Measurements from ENCODE around the gene SLX9. TPM values are rescaled to one million over a fixed set of nuclear protein-coding genes. Genes with fewer than 3 reads are reported as not detected.

Gene SLX9
- total RNA-seq, 1 experiment from 2014 or later: 80.1 TPM

DNA sequence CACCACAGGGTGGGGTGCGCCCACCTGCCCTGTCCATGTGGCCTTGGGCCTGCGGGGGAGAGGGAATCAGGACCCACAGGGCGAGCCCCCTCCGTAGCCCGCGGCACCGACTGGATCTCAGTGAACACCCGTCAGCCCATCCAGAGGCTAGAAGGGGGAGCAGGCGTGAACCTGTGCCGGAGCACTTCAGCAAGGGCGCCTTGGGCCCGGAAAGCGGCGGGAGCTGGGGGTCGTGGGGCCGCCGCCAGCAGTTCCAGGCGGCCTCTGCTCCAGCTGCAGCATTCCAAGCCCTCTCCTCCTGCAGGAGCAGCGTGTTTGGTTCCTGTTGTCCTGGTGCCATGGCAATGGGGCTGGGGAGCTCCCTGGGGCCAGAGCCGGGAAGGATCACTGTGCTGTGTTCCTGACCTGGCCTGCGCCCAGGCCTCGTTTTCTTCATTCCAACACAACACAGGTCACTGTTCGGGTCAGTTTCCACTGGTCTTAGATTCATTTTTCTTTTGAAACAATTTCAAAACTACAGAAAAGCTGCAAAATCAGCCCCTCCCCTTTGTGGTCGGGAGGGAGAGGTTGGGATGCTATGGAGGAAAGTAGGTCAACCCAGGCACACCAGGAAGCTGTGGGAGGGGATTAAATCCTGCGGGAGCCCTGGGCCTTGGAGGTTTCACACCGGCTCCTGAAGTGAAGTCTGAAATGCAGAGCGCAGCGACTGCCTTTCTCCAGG is 18.8 kb downstream of the SLX9 start:
- DNase-seq: no peak
- BruUV-seq (replicated peaks): no TSS peak
- Histone ChIP-seq H3F3A (ENCODE audit: low read length, unreplicated experiment) (peaks cover 4% of the 10 kb centered on the region), H2AFZ (ENCODE audit: low read length) (no peak overlapping the region), H3K27me3 (ENCODE audit: low read length) (no peaks in the 10 kb centered on the region), H3K9me3 (ENCODE audit: low read length) (peaks cover 3% of the 10 kb centered on the region; the same call in 1 of the 2 replicates), H3K4me1 (ENCODE audit: insufficient read depth, low read length) (no peaks in the 10 kb centered on the region), H4K20me1 (ENCODE audit: low read length) (0 out of 2 replicates have a peak, but pooled peaks cover 12% of the 10 kb centered on the region), H3K9ac (ENCODE audit: low read length) (no peak overlapping the region), H3K36me3 (ENCODE audit: low read depth, low read length) (peaks cover 52% of the 10 kb centered on the region), H3K9me2 (replicated peaks; ENCODE audit: low read length) (no peaks in the 10 kb centered on the region), H3K4me2 (ENCODE audit: low read length) (no peak overlapping the region), H3K4me3 (ENCODE audit: low read length) (no peak overlapping the region), H3K79me2 (ENCODE audit: low read length) (peaks cover 72% of the 10 kb centered on the region), H3K27ac (ENCODE audit: low read length) (no peak overlapping the region)
- CTCF ChIA-PET: no interaction called here
- POLR2A ChIA-PET (ENCODE audit: unreplicated experiment): no interaction called here
- no peak for ATAC-seq
- TF ChIP-seq EZH2phosphoT487 (IDR thresholded peaks at IDR 0.05; ENCODE audit: borderline replicate concordance, low read length): no peak
- TF ChIP-seq, protein P1, sequence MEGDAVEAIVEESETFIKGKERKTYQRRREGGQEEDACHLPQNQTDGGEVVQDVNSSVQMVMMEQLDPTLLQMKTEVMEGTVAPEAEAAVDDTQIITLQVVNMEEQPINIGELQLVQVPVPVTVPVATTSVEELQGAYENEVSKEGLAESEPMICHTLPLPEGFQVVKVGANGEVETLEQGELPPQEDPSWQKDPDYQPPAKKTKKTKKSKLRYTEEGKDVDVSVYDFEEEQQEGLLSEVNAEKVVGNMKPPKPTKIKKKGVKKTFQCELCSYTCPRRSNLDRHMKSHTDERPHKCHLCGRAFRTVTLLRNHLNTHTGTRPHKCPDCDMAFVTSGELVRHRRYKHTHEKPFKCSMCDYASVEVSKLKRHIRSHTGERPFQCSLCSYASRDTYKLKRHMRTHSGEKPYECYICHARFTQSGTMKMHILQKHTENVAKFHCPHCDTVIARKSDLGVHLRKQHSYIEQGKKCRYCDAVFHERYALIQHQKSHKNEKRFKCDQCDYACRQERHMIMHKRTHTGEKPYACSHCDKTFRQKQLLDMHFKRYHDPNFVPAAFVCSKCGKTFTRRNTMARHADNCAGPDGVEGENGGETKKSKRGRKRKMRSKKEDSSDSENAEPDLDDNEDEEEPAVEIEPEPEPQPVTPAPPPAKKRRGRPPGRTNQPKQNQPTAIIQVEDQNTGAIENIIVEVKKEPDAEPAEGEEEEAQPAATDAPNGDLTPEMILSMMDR (conservative IDR thresholded peaks at IDR 0.05; ENCODE audit: low read depth, low read length): no peak
- TF ChIP-seq EZH2 (IDR thresholded peaks at IDR 0.05; ENCODE audit: low read length, unreplicated experiment): no peak
- intact Hi-C loops (cut with micrococcal nuclease): no loop called here

DNA sequence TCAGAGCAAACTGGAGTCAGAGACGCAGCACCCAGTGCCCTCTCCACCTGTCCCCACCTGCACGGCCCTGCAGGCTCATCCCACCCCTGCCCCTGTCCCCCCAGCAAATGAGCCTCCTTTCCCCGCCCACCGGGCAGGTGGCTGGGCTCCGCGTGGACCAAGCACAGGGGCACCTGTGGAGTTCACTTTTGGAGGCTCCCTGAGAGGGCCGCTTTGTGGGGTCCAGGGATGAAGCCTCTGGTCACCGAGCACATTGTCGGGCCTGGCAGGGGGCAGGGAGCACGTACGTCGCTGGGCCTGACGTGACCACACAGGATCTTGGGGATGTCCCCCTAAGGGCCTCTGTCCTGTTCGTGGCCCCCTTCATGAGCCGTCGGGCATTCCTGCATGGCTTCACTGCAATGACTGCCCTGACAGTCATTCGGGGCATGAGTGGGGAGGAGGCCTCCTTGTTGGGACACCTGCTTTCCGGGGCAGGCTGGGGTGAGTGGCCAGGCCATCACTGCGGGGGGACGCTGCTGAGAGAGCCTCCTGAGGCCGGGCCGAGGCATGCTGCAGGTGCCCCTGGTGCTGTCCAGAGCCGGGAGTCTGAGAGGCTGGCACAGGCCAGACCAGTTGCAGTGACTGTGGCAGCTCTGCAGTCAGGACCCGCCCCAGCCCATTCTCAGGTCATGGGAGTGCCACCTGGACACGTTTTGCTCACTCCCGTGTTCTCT is 19.7 kb downstream of the SLX9 start:
- ATAC-seq (no peak), DNase-seq (no peak)
- Histone ChIP-seq H3K9me3 (ENCODE audit: low read length) (peaks cover 7% of the 10 kb centered on the region; the same call in 1 of the 2 replicates), H3K4me3 (ENCODE audit: low read length) (no peak overlapping the region), H3K36me3 (ENCODE audit: low read depth, low read length) (peaks cover 59% of the 10 kb centered on the region), H3K4me1 (ENCODE audit: insufficient read depth, low read length) (no peaks in the 10 kb centered on the region), H3K9me2 (replicated peaks; ENCODE audit: low read length) (no peaks in the 10 kb centered on the region), H3F3A (ENCODE audit: low read length, unreplicated experiment) (peaks cover 4% of the 10 kb centered on the region), H4K20me1 (ENCODE audit: low read length) (0 out of 2 replicates have a peak, but pooled peaks cover 12% of the 10 kb centered on the region), H3K27me3 (ENCODE audit: low read length) (no peaks in the 10 kb centered on the region), H3K27ac (ENCODE audit: low read length) (no peak overlapping the region), H3K4me2 (ENCODE audit: low read length) (no peak overlapping the region), H3K9ac (ENCODE audit: low read length) (no peak overlapping the region), H2AFZ (ENCODE audit: low read length) (no peak overlapping the region), H3K79me2 (ENCODE audit: low read length) (peaks cover 71% of the 10 kb centered on the region)
- BruUV-seq (replicated peaks): no TSS peak
- ChIA-PET POLR2A (ENCODE audit: unreplicated experiment) (no interaction called here), CTCF (no interaction called here)
- TF ChIP-seq, protein P1 (conservative IDR thresholded peaks at IDR 0.05; ENCODE audit: low read depth, low read length): no peak
- TF ChIP-seq EZH2 (IDR thresholded peaks at IDR 0.05; ENCODE audit: low read length, unreplicated experiment) (no peak), EZH2phosphoT487 (IDR thresholded peaks at IDR 0.05; ENCODE audit: borderline replicate concordance, low read length) (no peak)
- intact Hi-C loops (cut with micrococcal nuclease): no loop called here
